Effector memory CD4-positive, alpha-beta T cell (primary cell): ENCODE measurements around the gene KIF26B.
"Not testable (repeated sequence)": the region's sequence is repeated elsewhere in the genome, so short reads cannot be mapped to it uniquely, and the experiment has no call there.

ENCODE experiments used
- DNase-seq, 3 donors: peaks; one replicate each; pipeline ENCODE4 v3.0.0-alpha.2; 2020
- H3K27ac ChIP-seq: 2 replicates; pipeline ENCODE4 v1.7.0; 2013; ENCODE audit warnings: mild to moderate bottlenecking, low read length, moderate library complexity; ENCODE audit not compliant: insufficient read depth, poor library complexity, severe bottlenecking
- H3K27me3 ChIP-seq: replicated peaks from 2 replicates; pipeline ENCODE4 v1.7.0; 2013; ENCODE audit warnings: mild to moderate bottlenecking, low read length; ENCODE audit not compliant: insufficient read depth, control insufficient read depth, poor library complexity, severe bottlenecking
- H3K36me3 ChIP-seq: 2 replicates; pipeline ENCODE4 v1.7.0; 2013; ENCODE audit warnings: mild to moderate bottlenecking, low read length, moderate library complexity; ENCODE audit not compliant: control insufficient read depth, insufficient read depth
- H3K4me1 ChIP-seq: 2 replicates; pipeline ENCODE4 v1.7.0; 2013; ENCODE audit warnings: low read length, mild to moderate bottlenecking; ENCODE audit not compliant: control insufficient read depth, insufficient read depth, poor library complexity, severe bottlenecking
- H3K4me3 ChIP-seq: 2 replicates; pipeline ENCODE4 v1.7.0; 2013; ENCODE audit warnings: low read length, low read depth, mild to moderate bottlenecking; ENCODE audit not compliant: insufficient read depth, poor library complexity, severe bottlenecking
- H3K9me3 ChIP-seq: 2 replicates; pipeline ENCODE4 v1.7.0; 2013; ENCODE audit warnings: mild to moderate bottlenecking, low read length, moderate library complexity; ENCODE audit not compliant: control insufficient read depth

Gene KIF26B

DNA sequence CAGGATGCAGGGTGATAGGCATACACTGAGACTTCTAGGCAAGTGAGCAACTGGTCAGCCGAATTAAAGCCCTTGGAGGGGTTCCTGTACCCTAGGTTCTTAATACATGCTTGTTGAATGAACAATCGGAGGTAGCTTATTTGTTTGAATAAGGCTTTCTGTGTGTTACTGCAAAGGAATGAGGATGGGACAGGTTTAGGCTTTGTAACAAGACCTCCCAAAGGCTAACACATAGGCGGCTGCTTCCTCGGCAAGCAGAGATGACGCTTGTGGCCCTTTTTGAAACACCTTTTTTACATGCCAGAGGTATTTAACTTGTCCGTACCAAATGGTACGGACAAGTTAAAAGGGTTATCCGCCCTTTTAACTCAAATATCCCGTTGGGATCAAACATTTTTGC is 511.6 kb downstream of the KIF26B start:
- Histone ChIP-seq H3K36me3 (no peaks in the 10 kb centered on the region), H3K27me3 (no peaks in the 10 kb centered on the region), H3K9me3 (no peaks in the 10 kb centered on the region), H3K4me1 (no peaks in the 10 kb centered on the region), H3K4me3 (no peak overlapping the region), H3K27ac (no peak overlapping the region)
- no peak for DNase-seq

DNA sequence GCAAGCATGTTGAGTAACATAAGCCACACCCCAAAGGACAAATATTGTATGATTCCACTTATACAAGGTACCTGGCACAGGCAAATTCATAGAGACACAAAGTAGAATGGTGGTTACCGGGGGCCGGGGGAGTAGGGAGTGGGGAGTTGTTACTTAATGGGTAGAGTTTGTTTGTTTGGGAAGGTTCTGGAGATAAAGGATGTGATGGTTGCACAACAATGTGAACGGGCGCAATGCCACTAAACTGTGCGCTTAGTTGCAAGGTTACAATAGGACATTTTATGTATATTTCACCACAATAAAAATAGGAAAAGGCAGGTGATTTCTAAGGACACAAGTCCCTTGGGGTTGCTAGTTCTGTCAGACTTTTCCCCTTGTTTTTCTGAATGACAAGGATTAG is 516.6 kb downstream of the KIF26B start:
- Histone ChIP-seq H3K36me3 (no peaks in the 10 kb centered on the region), H3K27me3 (no peaks in the 10 kb centered on the region), H3K27ac (no peak overlapping the region), H3K4me3 (no peak overlapping the region), H3K4me1 (no peaks in the 10 kb centered on the region), H3K9me3 (no peaks in the 10 kb centered on the region)
- DNase-seq = no peak

DNA sequence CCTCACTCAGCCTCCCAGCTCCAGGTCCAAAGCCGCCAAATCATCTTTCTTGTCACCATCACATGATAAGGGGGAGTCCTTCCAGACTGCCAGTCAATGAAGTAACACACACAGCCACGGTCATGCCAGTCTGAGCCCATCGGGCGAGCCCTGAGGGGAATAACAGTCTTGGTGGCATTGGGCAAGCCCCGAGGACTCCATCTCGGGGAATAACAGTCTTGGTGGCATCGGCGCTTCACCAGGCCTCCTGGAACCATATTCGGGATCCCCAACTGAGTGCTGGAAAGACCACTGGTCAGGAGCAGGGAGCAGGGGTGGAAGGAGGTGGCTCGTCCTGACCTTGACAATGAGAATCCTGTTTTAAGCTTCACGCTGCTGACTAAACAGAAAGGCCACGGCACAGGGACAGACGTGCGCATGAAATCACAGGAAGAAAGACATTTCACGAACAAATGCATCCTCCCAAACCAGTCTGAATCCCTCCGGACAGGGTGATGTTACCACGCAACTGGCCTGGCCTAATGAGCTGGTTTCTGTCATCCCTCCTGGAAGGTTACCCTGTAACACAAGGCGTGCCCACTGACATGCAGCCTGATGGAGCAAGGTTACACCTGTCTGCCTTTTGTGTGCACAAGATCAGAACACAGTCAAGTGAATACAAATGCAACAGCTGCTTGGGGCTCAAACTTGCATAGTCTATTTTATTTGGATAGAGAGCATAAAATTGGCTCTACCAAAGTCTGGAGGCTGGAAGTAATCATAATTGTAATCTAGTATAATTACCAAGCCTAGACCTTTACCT is 517.4 kb downstream of the KIF26B start:
- Histone ChIP-seq H3K4me1 (no peaks in the 10 kb centered on the region), H3K9me3 (no peaks in the 10 kb centered on the region), H3K36me3 (no peaks in the 10 kb centered on the region), H3K27me3 (no peaks in the 10 kb centered on the region), H3K27ac (no peak overlapping the region), H3K4me3 (no peak overlapping the region)
- DNase-seq = no peak

DNA sequence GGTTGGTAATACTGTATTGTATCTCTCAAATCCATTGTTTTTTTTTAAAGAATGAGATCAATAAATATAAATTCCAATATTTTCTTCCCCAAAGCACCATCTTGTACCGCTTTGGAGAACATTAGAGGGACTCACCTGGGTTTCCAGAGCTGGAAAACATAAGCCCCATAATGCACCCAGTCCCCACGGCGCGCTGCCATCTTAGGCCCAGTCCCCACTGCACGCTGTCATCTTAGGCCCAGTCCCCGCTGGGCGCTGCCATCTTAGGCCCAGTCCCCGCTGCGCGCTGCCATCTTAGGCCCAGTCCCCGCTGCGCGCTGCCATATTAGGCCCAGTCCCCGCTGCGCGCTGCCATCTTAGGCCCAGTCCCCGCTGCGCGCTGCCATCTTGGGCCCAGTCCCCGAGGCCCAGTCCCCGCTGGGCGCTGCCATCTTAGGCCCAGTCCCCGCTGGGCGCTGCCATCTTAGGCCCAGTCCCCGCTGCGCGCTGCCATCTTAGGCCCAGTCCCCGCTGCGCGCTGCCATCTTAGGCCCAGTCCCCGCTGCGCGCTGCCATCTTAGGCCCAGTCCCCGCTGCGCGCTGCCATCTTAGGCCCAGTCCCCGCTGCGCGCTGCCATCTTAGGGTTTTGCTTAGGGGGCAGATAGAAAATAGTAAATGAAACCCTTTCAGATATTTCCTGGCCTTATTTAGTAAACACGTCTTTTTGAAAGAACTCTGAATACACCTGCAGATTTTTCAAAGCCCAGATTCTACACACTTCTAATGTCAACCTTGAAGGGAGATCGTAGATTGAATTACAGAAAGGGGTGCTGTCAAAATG is 518.3 kb downstream of the KIF26B start:
- not testable (repeated sequence) for H3K27me3 ChIP-seq, H3K4me1 ChIP-seq, DNase-seq, H3K36me3 ChIP-seq, H3K4me3 ChIP-seq, H3K9me3 ChIP-seq, H3K27ac ChIP-seq

DNA sequence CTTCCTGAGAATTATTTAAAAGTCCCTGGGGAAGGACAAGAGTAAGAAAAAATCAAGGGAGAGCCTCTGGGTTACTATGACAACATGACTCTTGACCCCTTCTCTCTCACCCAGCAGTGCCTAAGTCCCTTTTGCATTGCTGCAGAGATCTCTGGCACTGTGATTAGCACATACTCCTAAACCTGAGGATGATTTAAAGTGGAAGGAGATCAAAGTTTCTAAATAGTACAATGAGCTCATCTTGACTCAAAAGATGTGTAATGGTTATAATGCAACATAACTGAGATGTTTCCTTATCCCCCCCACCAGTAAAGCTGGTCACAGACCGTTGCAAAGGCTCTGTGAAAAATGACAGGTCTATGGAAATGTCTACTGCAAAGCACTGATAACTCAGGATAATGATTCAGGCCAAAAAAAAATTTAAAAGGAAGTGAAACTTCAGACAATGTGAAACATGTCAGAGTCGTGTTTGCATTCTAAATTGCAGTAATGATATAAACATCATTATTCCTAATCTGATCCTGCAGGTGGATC is 519.2 kb downstream of the KIF26B start:
- Histone ChIP-seq H3K27ac (no peak overlapping the region), H3K9me3 (no peaks in the 10 kb centered on the region), H3K27me3 (no peaks in the 10 kb centered on the region), H3K4me3 (no peak overlapping the region), H3K4me1 (no peaks in the 10 kb centered on the region), H3K36me3 (no peaks in the 10 kb centered on the region)
- no peak for DNase-seq

DNA sequence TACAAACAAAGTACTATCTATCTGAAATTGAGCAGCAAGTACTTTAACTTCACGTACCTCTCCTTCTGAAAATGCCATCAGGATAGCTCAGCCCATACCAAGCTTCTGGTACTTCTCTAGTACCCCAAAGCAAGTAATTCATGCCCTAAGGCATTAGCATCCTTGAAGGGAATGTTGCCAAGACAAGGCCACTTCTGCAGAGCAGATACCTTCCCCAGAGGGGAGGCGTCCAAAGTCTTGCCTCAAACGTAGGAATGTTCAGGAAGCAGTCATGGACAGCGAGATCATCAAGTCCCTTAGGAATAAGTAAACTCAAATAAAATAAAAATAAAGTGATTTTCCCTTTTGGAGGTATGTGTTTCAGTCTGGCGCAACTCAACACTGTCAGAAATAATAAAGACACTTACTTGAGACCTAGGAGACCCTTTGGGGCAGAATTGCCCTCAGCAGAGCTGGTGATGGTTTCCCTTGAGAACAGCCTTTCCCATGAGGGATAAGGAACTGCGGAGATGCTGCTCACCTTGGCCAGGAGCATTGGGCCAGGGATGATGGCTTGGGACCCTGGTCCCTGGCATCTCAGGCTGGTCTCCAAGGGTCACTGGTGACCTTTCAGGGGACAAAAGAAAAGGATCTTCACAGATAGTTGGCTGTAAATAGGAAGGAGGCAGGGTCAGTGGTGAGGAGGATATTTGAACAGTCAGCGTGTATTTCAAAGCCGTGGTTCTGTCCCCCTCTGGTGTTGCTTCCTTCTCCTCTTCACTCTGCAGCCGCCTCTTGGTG is 522.9 kb downstream of the KIF26B start:
- H3K27me3 ChIP-seq = no peaks in the 10 kb centered on the region
- no peak for DNase-seq
- H3K4me3 ChIP-seq = no peak overlapping the region

DNA sequence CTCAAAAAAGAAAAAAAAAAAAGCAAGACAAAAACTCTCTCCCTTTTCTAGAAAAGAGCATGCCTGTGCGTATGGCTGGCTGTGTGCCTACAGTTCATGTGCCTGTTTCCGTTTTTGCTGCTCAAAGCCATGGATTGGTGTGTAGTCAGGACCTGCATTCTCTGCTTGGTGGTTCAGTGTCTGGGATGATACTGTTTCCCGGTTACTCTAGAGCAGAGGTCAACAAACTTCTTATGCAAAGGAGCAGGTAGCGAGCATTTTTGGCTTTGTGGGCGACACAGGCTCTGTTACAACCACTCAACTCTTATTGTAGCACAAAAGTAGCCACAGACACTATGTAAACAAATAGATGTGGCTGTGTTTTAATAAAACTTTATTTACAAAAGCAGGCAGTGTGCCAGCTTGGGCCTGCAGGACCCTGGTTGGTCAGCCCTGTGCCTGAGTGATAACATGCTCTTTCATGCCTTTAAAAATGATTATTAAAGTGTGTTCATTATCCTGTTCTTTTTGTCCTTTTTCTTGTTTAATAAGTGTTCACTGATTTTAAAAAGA is 524.2 kb downstream of the KIF26B start:
- no peak overlapping the region for H3K4me3 ChIP-seq
- H3K4me1 ChIP-seq = no peaks in the 10 kb centered on the region
- no peak overlapping the region for H3K27ac ChIP-seq
- DNase-seq = no peak
- H3K36me3 ChIP-seq = no peaks in the 10 kb centered on the region
- no peaks in the 10 kb centered on the region for H3K27me3 ChIP-seq
- no peaks in the 10 kb centered on the region for H3K9me3 ChIP-seq

More for the DNA sequence above, 522.9 kb downstream of the KIF26B start:
- H3K4me1 ChIP-seq = no peaks in the 10 kb centered on the region
- no peak overlapping the region for H3K27ac ChIP-seq
- no peaks in the 10 kb centered on the region for H3K9me3 ChIP-seq
- no peaks in the 10 kb centered on the region for H3K36me3 ChIP-seq

DNA sequence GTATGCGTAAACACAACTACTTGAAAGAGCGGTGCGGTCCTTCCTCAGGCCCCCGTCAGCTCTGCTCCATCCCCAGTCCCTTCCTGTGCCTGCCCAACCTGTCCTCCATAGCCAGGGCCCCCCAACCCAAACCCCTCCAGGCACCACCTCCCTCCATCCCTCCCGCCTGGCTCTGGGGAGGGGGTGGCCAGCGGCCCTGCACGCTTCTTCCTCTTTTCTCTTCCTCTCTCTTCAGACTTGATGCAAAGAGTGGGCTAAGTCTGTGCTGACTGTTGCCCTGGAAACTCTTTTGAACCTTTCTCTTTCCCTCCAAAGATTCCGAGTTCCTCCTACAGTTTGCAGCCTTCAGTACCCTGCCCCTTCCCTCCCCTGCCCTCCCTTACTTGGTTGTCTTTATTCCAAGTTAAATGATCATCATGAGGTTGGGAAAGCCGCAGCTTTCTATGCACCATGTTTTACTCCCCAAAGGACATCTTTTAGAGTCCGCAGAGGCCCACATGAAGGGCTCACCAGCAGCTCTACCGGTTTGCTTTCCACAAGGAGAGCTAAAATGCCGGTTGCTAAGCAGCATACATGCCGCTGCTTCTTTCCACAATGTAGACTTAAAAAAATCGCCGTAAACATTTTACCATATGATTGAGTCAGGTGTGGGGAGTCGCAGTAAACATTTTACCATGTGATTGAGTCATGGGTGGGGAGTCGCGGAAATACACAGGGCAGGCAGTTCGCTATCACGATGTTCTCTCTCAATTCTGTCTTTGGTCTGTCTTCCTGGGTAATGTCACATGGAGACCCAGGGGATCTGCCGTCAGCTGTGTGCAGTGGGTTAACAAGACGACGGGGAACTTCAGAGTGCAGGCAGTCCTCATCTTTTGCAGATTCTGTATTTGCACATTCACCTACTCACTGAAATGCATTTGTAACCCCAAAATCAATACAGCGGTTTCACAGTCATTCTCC is 525.3 kb downstream of the KIF26B start:
- no peaks in the 10 kb centered on the region for H3K4me1 ChIP-seq
- no peak overlapping the region for H3K27ac ChIP-seq
- DNase-seq = no peak
- H3K4me3 ChIP-seq = no peak overlapping the region
- no peaks in the 10 kb centered on the region for H3K27me3 ChIP-seq
- no peaks in the 10 kb centered on the region for H3K36me3 ChIP-seq
- no peaks in the 10 kb centered on the region for H3K9me3 ChIP-seq
